GM18951 (cell line): ENCODE data around the gene STAT6.

Experiments
- POLR2A ChIP-seq: IDR thresholded peaks from 4 replicates; pipeline ENCODE4 v1.6.1; 2011; ENCODE audit warnings: mild to moderate bottlenecking; ENCODE audit not compliant: insufficient read length, insufficient read depth; ENCODE audit errors: extremely low read depth
- in situ Hi-C: fragments of 300-500 bp; cut with MboI; formaldehyde crosslinking; loops from one replicate; pipeline ENCODE4 v1.12.0; 2022; ENCODE audit warnings: low sequenced_read_pairs, mixed read lengths, inconsistent platforms; ENCODE audit not compliant: unreplicated experiment

The STAT6 gene

DNA sequence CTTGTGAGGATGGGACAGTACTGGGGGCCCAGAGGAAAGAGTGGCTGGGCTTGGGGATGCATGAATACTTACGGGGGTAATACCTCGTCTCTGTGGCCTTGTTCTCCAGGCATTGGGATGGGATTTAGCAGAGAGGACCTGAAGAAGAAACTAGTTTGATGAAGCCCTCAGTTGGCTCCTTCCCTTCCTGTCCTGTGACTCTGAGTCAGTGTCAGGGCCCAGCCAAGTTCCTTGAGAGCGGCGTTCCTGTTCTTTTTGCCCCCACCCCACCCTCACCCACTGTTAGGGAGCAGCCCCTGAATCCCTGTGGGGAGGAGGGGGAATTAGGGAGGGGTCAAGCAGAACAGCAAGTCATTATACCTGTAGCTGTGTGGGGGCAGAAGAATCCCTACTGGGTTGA is 41.5 kb upstream of the STAT6 start:
- in situ Hi-C loops = no loop called here
- no peak for TF ChIP-seq POLR2A

DNA sequence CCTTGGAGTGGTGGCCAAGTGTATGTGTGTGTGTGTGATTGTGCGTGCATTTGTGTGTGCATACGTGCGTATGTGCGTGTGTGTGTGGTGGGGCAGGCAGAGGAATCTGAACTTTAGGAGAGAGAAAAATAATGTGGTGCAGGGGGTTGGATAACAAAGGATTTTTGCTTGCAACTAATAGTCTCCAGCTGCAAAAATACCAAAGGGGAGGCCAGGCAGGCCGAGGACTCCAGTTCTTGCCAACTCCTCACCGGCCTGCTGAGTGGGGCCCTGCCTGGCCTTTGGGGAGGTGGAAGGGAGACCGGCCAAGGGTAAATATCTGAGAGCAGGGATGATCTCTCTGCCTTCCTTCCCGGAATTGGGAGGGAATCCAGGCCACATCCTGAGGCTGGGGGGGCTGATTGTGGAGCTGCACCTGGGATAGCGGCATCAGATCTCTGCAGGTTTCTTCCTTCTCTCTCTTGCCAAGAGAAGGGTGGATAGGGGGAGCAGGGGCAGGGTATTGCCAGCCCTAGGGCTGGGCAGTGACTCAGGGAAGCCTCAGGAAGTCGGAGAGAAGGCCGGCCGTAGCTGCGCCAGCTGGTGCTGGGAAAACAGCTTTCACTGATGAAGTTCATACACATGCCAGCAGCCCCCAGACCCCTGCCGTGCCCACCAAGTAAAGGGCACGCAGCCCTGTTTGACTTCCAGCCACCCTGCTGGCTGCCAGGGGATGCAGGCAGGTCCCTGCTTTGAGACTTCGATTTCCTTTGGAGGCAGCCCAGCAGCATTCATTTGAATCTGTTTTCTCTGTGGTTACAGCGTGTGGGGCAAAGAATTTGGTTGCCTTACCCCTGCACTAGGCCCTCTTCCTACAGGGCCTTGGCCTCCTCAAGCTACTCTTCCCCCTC is 40.8 kb upstream of the STAT6 start:
- no peak for TF ChIP-seq POLR2A
- in situ Hi-C loops = no loop called here

DNA sequence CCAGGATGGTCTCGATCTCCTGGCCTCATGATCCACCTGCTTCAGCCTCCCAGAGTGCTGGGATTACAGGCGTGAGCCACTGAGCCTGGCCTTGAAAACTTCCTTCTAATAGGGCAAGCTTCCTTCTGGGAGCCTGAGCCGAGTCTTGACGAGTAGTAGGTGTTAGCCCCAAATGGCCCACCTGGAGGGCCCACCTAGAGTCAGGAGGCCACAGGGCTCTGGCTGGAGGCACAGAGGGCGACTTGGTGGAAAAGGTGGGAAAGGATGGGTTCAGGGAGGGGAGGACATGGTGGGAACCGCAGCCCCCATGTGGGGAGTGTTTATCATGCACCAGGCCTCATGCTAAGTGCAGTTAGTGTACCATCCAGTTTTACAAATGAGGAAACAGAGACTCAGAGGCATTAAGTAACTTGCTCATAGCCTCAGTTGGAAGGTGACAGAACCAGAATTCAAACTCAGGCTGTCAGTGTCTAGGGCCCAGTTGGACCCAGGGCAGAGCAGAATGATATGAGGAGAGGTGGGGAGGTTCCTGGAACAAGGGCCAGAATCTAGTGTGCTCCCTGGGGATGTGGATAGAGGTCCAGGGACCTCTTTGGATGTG is 39.3 kb upstream of the STAT6 start:
- in situ Hi-C loops = no loop called here
- no peak for TF ChIP-seq POLR2A

DNA sequence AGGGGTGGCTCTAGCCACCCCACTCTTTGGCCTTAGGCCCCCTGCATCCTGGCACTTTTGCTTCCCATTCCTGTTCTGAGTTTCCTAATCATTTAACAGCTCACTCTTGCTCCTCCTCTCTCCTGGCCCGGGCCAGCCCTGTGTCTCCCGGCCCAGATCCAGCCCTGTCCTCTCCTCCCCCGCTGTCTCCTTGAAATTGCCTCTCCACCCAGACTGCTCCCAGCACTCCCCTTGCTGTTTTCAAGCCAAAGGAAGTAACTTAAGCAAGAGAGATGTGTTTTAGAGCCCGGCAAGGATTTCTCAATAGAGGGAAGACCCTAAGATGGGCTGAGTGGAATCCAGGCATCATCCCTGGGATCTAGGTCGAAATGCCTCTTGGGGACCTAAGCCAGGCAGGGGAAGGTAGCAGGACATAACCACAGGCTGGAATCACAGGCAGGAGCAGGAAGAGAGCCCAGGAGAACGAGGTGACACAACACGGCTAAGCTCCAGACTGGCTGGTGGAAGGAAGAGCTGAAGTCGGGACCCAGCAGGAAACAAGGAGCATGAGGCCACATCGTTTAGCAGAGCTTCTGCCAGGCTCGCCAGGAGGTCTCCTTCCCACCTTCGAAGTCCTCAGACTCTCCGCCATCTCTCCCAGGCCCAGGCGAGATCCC is 38.2 kb upstream of the STAT6 start:
- no peak for TF ChIP-seq POLR2A
- in situ Hi-C loops = no loop called here

DNA sequence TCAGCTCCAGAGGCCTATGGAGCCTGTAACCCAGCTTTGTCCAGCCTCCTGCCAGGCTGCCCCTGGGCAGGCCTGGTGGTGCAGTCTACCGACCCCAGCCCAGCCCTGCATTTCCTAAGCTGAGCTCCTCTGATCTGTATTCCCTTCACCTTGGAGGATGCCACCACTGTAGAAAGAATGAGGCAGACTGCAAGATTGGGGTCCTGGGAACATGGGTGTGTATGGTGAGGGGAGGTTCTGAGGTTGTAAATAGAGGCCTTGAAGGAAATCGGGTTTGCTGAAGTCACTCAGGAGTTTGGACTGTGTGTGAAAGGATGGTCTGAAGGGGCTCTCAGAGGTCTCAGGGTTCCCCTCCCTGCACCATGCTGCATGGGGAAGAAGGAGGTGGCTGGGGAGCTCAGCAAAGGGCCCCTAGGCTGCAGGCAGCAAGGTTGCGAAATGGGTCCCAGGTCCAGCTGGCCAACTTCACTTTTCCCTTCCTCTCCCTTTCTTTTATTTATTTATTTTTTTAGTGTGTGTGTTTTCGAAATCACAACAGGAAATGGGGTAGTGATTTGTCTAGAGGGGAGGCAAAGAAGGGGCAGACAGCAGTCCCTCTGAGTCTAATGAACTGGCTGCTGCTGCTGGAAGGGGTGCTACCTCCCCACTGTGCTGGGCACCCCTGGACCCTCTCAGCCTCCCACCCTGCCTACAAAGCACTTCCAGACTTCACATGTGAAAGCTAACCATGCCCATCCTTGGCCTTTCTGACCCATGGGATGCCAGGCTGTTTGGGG is 37.5 kb upstream of the STAT6 start:
- in situ Hi-C loops = no loop called here
- no peak for TF ChIP-seq POLR2A

DNA sequence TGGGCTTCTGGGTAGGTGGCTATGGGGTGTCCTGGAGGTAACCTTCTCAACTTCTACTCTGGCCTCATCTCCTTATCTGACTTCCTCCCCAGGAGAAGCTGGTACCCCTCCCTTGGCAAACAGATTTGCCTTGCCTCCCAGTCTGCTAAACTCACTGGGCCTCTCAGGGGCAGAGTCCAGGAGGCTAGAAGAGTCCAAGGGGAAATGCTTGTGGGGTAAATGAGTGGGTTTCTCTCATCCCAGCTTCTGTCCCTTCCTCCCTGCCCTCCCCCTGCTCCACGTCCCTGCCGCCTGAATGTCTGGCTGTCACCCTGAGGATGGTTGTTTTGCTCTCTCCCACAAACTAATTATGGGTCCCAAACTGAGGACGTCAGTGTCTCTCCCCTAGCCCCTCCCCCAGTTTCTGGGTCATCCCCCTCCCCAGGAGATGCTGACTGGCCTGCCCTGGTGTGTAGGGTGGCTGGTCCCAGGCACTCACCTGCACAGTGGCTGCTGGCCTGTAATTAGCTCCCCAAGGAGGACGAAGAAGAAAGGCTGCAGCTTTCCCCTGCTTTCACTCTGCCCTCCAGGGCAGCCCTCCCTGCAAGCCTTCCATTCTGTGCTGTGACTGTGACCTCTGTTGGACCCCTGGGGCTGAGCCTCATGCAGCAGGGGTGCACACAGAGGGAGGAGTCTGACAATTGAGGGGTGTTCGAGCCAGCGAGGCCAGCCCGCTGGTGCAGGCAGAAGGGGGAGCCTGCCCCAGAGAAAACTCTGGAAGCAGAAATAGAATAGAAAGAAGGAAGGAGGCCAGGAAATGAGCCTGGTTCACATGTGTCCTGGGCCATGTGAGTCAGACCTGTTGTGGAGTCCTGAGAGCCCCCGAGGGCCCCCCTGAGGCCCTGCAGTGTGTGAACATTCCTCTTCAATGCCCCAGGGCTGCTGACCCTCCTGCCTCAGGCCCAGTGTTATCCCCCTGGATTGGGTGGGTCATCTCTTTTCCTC is 36.1 kb upstream of the STAT6 start, which contains the start of gene LRP1-AS:
TSS of gene LRP1-AS (minus strand) at position 659 of the 984 bp plus-strand sequence.
- in situ Hi-C loops = no loop called here
- no peak for TF ChIP-seq POLR2A

DNA sequence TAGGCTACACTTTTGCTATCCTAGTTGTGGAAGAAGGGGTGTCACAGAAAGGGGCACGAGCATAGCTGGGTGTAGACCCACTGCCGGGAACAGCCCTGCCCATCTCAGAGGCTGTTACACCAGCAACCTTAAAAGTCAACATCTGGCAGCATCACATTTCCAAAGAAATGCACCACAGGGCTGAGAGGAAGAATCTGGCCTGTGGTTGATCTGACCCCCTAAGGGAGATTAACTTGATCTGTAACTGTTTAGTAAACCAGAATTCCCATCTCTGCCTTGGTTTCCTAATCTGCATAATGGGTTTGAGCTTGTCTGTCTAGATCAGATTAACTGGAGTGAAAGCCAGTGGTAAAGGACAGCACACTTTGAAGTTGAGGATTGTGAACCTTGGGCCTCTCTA is 34.9 kb upstream of the STAT6 start:
- in situ Hi-C loops = no loop called here
- no peak for TF ChIP-seq POLR2A

DNA sequence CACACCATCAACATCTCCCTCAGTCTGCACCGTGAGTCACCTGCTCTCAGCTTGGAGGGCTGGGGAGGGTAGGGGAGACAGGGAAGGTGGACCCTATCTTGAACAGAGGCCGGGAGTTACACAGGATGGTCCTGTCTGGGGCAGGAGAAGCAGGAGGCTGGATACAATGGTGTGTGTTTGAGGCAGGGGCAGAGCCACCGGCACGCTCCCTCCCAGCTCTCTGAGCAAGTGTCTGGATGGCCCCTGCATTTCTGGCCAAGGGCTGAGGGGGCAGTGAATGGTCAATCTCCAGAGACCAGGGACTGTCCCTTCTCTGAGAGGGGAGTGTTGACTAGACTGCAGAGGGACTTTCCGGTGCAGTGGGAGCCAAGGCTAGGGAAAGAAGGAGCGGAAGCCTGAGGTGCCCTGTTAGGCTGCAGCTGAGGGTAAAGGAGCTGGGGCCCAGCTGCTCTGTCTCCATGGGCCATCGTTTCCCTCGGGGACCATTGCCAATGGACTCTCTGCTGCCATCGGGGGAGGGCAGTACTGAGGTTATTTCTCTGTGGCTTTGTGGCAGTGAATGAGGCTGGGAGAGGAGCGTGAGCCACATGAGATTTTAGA is 34.4 kb upstream of the STAT6 start:
- no peak for TF ChIP-seq POLR2A
- in situ Hi-C loops = no loop called here

DNA sequence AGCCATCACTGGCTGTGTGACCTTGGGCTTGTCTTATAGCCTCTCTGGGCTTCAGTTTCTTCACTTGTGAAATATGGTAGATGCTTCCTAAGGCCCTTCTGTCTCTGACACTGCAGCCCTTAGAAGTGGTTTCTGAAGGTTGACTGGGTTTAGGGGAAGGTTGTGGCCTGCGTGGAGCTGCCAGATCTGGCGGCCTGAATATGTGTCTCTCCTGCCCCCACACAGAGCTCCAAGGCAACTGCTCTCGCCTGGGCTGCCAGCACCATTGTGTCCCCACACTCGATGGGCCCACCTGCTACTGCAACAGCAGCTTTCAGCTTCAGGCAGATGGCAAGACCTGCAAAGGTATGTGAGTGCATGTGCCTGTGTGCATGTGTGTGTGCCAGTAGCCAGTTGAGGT is 32.3 kb upstream of the STAT6 start:
- TF ChIP-seq POLR2A = no peak
- in situ Hi-C loops = no loop called here

DNA sequence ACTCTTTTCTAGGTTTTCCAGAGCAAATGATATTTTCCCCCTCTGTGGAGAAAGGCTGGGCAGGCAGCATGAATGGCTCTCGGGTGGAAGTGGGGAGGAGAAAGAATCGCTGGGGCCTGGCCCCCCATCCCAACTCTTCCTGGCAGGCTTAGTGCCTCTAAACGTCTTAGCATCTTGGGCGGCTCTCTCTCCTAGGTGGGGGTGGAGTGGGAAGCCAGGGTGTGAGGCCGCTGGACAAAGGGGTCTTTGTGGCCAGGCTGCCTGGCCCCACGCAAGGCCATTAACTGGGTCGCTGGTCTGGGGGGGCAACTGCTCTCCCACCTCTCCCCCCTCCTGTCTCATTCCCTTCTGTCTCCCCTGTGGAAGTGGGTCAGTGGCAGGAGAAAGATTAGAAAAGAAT is 31.6 kb upstream of the STAT6 start:
- TF ChIP-seq POLR2A = no peak
- in situ Hi-C loops = no loop called here

DNA sequence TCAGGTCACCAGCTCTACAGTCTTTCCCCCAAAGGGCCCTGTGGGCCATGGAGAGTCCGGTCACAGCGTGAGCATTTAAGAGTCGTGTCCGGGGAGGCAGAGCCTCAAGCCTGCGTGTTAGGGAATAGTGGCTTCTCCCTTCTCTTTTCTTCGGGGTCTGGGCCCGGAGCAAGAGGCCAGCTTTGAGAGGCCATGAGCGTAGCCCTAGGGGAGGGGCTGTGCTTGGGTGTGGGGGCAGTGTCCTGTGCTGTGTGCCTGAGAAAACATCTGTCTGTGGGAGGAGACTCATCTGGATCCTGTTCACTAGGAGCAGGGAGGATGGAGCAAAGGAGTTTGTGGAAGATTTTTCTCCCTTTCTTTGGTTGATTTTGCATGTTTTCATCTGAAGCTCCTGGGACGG is 31.0 kb upstream of the STAT6 start:
- in situ Hi-C loops = no loop called here
- no peak for TF ChIP-seq POLR2A

DNA sequence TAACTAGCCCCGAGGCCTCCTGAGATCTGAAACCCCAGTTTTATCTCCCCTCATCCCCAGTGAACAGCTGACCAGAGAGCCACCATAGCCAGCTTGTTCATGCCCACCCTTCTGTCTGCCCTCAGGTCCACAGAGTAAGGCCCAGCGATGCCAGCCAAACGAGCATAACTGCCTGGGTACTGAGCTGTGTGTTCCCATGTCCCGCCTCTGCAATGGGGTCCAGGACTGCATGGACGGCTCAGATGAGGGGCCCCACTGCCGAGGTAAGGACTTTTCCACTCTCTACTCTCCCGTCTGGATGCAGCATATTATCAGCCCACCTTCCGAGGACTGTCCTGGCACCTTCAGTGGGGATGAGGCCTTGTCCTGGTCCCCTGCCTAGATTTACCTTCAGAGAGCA is 30.1 kb upstream of the STAT6 start:
- in situ Hi-C loops = no loop called here
- TF ChIP-seq POLR2A = no peak
